GM21526 (cell line): ENCODE data around the gene AJAP1.

Source experiments
- ATAC-seq: cut with Tn5 transposase; IDR thresholded peaks from one replicate; pipeline ENCODE4 v1.9.1; 2021; ENCODE audit warnings: moderate library complexity; ENCODE audit not compliant: unreplicated experiment, low FRiP score

AJAP1 gene

DNA sequence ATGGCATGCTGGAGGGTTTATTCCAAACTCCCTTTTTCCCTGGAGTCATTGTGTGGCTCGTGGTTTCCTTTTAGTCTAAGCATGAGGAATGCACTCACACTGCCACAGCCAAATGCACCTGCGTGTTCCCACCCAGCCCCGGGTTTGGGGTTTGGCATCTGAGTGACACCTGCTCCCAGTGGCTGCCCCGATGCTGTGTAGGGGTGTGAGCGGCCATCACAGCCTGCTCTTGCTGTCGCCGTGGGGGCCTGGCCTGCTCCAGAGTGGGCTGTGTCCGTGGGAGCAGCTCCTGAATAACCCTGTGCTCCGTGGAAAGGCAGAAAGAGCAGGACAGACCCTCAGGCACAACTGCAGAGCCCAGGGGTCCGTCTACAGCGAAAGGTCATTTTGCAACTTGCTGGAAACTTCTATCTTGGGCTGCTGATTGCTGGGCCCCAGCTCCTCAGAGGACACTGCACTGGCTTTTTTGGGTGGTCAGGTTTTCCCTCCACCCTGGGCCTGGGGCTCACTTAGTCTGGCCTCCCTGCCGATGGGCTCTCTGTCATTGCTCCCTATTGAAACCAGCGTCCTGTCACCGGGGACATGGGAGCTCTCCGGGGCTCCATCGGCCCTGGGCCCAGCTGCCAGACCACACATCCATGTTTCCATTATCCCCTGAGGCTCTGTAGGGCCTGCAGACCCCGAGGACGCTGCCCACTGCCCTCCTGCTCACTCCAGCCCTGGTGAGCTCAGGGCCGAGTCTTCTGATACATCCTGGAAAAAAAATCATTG is 74.1 kb downstream of the AJAP1 start:
- no peak for ATAC-seq

DNA sequence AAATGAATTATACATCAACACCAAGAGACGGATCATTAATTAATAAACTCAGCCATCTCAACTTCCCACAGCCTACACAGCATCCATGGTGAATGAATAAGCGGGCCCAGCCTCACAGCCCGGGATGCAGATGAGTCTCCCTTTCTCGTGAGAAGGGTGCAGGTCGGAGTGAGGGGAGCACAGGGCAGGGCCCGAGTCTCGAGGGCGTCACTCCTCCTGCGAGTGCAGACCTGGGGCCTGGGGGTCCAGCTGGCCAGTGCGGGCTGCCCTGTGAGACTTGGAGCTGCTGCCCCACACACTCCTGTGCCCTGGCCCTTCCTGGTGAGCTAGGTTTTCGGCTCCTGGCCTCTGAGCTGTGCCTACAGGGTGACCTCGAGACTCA is 74.7 kb downstream of the AJAP1 start:
- ATAC-seq: no peak

DNA sequence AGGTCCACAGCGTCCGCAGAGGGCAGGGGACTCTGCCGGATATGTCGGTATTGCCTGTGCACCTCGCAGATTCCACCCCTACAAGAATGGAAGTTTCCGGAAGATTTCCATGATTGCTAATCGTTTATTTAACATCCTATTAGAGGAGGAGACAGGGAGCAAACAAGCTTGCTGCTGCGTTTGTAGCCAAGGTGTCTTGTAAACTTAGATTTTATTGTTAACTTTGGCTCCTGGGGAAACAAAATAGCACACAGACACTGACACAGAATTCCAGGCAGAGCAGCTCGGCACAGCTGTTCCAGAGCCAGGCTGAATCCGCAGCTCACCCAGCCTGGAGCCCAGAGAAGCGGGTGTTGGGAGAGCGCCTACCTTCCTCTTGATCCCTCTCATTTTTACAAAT is 75.7 kb downstream of the AJAP1 start:
- no peak for ATAC-seq

DNA sequence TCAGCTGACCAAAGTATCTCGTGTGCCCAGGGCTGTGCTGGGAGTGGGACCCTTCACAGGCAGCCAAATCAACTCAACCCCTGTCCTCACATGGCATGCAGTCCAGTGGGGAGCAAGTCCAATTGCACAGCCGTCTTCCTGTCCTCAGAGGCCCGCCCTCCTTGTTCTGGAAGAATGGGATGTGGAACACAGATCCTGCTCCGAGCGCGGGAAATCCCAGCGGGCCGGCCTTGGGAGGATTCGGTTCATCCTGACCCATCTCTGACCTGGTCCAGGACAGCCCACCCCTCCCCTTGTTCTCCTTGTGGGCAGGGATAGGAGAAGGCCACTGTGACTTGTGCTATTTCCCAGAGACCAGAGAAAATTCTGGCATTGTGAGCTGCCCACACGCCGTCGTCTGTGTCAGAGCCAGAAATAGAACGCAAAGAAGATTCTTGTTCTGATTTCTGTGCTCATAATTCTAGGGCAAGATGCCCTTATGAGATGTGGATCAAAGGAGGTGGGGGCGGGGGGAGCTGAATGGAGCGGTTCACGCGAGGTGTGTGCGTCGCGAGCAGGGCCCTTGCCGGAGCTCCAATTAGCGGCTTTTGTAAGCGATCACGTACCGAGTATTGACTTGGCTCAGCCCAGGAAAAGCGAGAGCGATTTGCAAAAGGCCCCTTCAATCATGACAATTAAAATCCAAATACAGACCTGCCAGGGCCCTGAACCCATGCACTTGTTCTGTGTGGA is 79.2 kb downstream of the AJAP1 start:
- ATAC-seq: no peak

DNA sequence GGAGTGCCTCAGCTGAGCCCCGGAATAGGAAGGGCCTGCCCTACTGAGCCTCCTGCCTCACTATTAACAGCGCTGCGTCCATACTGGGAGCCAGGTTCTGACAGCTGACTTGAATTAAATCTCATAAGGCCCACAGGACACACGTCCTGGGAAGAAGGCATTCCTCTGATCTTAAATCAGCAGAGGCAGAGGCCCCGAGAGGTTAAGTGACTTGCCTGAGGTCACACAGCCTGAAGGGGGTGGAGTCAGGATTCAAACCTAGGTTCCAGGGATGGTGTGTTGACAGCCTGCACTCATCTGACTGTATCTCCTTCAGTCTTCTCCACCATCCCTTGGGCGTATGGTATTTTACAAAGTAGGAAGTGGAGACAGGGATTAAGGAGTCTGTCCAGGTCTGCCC is 79.8 kb downstream of the AJAP1 start:
- ATAC-seq: no peak

DNA sequence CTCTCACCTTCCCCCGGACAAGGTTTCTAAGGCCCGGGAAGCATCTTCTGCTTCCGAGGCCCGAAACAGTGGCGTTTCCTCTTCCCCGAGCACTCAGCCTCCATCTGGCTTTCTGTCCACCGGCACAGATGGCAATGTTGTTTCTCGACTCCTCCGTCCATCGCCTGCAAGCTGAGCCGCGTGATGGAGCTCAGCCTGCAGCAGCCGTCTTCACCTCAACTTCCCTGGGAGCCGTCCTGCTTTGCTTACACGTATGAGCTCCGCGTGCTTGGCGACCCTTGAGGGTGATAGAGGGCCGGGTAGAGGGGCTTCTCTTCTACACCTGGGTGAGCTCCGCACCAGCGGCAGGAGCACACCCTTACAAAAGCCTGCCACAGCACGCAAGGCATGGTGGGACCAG is 80.4 kb downstream of the AJAP1 start:
- no peak for ATAC-seq

DNA sequence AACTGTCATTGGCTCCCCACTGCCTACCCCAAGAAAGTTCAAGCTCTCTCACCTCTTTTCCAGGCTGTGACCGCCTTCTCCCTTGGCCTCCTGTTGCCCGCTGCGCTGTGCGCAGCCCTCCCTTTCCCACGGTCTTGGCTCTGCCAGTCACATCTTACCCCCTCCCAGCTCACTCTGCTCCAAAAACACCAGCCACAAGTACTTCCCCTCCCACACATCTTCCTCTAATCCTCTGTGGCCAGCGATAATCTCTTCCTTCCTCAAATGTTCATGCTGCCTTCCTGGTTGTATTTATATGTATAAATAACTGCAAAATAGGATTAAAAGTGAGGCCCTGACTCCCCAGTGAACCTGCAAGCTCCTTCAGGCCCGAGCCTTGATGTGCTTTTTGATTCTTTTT is 81.8 kb downstream of the AJAP1 start:
- no peak for ATAC-seq

DNA sequence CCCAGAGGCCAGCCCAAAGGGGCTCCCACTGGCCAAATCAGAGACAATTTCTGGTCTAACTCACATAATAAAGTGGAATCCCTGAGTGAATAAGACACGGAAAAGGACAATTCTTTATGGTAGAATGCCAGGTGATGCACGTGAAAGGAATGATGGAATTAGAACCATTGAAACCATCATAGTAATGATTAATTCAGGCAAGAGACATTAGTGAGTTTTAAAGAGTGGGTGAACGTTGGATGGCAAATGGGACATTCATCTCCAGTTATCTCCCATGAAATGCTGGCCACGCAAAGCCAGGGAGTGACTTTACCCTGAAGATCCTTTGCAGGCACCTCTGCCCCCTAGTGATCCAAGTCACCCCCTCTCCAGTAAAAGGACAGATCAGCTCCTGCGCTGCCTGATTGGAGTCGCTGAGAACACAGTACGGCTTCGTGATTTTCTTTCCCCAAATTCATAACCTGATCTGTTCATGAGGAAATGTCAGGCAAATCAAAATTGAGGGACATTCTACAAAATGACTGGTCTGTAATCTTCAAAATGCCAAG is 87.5 kb downstream of the AJAP1 start:
- ATAC-seq: no peak

DNA sequence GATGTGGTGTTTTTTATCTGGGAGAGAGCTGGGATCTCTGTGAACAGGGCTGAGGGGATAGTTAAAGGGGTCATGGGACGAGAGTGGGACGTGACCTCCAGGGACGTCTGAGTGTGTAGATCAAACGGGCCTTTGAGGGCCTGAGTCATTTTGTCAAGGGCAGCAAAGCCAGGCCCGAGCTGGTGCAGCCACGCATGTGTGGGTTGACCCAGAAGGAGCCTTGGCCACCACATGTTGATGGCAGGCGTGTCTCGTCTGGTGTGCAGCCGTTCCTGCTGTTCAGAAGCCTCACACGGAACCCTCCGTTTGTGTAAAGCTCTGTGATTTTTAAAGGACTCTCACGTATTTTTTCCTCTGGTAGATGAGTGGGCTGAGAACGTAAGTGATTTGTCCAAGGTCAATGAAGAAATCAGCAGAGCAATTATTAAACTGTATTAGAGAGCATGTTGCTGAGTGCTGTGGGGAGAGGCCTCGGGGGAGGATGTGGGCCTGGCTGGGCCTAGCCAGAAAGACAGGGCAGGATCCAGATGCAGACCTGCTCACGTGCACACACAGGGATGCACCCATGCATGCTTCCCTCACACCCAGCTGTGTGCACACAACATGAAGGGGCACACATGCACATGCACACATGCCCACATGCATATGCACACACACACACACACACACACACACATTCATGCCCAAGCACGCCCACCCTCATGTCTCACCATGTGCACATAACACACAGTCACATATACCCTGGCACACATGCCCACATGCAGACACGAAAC is 89.8 kb downstream of the AJAP1 start:
- no peak for ATAC-seq

DNA sequence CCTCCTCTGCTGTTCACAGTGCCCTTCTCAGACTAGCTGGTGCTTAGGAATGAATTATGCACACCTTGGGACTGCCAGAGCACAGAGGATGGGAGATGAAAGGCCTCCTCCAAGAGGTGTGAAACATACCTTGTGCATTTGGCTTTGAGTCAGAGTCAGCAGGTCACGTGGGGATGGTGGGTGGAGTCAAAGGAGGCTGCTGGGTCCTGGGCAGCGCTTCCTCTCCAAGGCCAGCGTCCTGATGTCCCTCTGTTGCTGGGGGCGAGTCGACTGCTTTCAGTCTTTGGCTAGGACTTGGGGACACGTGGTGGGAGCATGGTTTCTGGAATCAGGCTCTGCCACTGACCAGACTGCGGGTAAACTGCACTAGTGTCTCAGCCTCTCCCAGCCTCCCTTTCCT is 91.2 kb downstream of the AJAP1 start:
- ATAC-seq: no peak

DNA sequence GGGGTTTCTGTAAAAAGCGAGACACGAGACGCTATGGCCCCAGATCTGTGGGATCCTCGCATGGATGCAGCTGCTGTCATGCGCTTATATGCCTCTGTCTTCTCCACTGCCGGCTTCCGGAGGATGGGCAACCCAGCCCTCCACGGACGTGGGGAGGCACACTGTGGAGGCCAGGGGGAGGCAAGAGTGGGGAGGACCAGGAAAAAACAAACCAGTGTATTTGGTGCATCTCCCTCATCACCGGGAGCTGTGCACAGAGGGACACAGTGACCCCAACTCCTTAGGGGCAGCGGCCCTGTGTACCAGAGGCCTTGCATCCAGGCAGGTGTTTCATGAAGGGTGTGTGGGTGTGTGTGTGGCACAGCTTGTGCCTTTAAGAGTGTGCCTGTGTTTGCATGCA is 95.0 kb downstream of the AJAP1 start:
- no peak for ATAC-seq

DNA sequence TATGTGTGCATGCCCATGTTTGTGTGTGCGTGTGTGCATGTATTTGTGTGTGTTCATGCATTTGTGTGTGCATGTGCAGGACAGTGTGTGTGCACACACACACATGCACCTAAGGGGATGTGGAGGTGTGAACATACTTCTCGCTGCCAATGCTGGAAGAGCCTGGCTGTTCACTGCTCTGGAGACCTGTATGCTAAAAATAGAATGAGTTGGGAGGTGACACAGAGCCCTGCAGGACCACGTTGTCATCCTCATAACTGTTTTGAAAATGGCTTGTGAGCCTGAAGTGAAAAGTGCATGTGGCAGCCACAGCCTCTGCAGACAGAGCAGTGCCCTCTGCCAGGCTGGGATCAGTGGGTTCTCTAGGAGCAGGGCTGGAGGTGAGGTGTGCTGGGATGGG is 95.8 kb downstream of the AJAP1 start:
- no peak for ATAC-seq

DNA sequence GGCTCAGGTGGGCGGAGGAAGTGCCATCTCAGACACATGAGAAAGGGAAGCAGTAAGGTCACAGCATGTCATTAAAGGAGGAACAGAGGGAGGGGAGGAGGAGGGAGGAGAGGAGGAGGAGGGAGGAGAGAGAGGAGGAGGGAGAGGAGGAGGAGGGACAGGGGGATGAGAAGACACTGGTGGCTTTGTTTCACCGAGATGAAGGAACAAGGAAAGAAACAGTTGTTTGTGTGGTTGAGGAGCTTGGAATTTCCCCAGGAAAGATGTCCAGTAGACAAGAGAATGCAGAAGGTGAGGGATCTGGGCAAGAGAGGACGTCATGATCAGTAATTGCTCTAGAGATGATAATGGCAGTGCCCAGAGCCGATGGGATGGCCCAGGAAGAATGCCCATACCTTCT is 97.7 kb downstream of the AJAP1 start:
- no peak for ATAC-seq

DNA sequence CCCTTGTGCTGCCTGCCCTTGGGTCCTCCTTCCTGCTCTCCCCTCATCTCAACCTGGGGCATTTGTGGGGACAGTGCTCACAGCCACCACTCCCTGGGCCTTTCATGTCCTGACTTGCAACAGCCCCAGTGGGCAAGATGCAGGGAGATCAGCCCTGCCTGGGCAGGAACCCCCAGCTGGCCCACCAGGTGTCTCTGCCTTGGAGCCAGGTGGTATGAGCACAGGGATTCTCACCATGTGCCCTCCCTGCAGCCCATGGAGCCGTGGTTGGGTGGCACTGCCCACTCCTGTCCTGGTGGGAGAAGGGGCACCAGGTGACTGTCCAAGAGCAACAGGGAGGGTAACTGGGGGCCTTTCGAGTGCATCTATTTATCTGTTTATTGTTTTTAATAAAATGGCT is 100.4 kb downstream of the AJAP1 start:
- ATAC-seq: no peak

DNA sequence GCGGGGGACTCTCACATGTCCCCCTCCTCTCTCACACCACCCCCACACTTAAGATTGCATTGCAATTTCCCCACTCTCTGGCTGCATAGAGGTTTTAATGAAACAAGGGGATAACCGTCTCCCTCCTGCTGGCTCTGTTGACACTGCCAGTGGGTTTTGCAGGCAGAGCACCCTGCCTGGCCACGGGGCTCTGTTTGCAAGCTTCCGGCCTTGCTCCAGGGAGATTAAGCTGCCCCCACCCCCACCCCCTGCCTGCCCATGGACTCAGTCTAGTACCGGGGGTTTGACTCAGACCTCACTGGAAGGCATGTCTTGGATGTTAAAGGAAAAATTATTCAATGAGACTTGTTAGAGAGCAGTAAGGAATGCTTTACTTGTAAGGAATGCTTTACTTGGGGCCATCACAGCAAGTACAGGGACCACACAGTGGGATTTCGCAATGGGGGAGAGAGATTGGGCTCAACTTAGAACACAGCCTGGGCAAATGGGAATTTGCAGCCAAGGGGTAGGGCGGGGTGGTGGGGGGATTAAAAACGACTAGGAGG is 101.0 kb downstream of the AJAP1 start:
- no peak for ATAC-seq

DNA sequence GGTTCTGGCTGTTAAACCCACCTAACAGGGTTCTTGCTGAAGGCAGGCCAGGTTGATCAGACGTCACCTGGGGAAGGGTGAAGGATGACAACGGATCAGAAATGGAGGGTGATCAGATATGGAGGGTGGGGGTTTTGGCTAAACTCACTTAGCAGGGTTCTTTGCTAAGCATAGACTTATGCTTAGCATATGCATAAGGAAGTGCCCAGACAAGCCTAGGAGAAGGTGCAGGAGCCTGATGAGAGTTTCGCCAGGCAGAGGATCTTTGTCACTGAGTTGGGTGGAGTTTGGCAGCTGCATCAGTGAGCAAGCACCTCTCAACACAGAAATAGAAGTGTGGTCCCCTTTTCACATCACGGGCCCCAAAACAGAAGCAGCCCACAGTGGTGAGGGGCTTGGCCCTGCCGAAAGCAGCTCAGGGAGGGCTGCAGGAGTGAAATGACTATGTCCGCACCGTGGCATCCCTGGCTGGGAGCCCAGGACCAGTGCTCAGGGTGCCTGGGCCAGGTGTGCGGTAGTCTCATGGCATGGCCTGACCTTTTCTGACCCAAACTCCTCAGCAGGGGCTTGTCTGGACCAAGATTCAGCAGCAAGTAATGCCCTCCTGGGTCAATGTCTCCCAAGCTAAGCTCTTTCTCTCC is 101.6 kb downstream of the AJAP1 start:
- ATAC-seq: no peak

DNA sequence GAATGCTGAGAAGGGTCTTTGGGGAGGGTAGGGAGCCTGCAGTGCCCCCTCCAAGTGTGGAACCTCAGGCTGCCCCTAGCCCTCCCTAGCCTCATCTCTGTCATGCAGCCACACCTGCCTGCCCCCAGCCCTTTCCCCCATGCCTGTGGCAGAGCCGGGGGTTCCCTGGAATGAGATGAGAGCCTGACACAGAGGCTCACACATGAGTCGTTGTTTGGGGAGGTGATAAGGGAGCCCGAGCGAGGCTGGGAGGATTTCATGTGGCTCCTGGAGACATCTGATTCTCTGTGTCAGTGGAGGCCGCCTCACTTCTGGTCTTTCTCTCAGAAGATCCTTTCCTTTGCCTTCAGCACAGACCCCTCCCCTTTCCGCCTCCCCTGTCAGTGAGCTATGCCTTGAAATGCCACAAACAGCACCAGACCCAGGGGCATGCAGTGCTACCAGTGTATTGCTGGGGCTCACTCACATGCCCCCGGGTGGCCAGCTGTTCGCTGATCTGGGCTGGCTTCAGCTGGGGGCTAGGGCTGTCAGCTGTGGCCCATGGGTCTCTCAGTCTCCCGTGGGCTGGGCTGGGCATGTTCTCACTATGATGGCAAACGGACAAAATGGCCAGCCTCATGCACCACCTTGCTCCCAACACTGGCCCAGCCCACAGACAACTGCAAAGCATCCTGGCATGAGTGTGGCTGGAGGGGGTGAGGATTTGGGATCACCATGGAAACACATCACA is 102.6 kb downstream of the AJAP1 start:
- no peak for ATAC-seq

DNA sequence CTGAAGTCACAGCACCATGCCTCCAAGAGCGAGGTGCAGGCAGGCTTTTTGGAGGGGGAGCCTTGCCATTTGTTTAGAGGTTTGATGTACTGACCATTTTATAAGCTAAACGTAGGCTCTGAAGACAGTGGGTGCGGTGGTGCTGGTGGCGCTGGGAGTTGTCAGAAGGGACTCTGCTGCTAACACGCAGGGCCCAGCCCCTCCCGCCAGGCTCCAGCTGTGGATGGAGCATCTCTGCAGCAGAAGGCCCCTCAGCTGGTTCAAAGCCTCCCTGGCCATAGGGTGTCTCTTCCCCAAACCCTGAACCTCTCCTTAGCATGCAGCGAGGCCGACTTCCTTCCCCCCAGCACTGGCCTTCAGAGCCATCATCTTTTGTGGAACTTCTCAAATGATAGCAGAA is 105.3 kb downstream of the AJAP1 start:
- ATAC-seq: no peak

DNA sequence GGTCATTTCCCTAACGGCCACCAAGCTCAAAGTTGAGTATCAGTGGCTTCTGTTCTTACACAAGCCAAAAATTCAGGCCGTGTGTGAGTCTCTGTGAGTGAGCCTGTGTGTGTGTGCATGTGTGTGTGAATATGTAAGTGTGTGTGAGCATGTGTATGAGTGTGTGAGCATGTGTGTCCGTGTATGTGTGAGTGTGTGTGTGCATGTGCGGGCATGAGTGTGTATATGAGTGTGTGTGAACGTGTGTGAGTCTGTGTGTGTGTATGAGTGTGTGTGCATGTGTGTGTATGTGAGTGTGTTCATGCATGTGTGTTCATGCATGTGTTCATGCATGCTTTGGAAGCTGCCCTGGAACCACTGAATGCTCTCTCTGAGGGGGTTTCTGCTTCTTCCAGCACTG is 105.7 kb downstream of the AJAP1 start:
- ATAC-seq: no peak

DNA sequence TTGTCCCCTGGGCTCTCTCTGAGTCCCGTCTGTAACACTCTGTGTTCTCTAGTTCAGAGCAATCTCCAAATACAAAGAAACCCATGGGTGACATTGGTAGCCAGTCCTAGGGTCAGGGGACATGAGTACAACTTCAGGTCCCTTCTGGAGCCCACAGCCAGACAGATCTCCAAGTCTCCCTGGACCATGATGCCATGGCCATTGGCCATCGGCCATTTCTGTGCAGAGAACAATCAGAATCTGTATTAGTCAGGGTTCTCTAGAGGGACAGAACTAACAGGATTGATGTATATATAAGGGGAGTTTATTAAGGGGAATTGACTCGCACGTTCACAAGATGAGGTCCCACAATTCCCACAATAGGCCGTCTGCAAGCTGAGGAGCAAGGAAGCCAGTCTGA is 106.9 kb downstream of the AJAP1 start:
- no peak for ATAC-seq
